Loucy (cell line): ENCODE measurements around the gene AMBRA1.
A peak's percentile ranks its signal among the peaks of the same experiment; 100 is the strongest.

ENCODE experiments used
- H2AFZ ChIP-seq: fragments of 200-600 bp; sonication (generic); 2 replicates; pipeline ENCODE4 v1.6.0; 2016; ENCODE audit warnings: antibody characterized with exemption, mild to moderate bottlenecking, low read length, moderate library complexity
- H3F3A ChIP-seq: fragments of 200-600 bp; 2 replicates; pipeline ENCODE4 v1.6.0; 2016; ENCODE audit warnings: antibody characterized with exemption, low read depth, mild to moderate bottlenecking
- H3K27me3 ChIP-seq: fragments of 200-600 bp; sonication (generic); 2 replicates; pipeline ENCODE4 v1.6.1; 2014; ENCODE audit warnings: low read length, mild to moderate bottlenecking; ENCODE audit not compliant: insufficient read depth, poor library complexity, severe bottlenecking
- H3K36me3 ChIP-seq: fragments of 200-600 bp; sonication (generic); 2 replicates; pipeline ENCODE4 v1.6.1; 2016; ENCODE audit warnings: low read length; ENCODE audit not compliant: insufficient read depth
- H3K4me1 ChIP-seq: fragments of 200-600 bp; sonication (generic); 2 replicates; pipeline ENCODE4 v1.5.1; 2014; ENCODE audit warnings: low read length, mild to moderate bottlenecking; ENCODE audit not compliant: insufficient read depth, poor library complexity, severe bottlenecking
- H3K4me2 ChIP-seq: fragments of 200-600 bp; sonication (generic); 2 replicates; pipeline ENCODE4 v1.6.0; 2014; ENCODE audit warnings: antibody characterized with exemption, low read length, low read depth, mild to moderate bottlenecking; ENCODE audit not compliant: poor library complexity, severe bottlenecking
- H3K4me3 ChIP-seq: fragments of 200-600 bp; sonication (generic); 2 replicates; pipeline ENCODE4 v1.5.1; 2014; ENCODE audit warnings: low read length, mild to moderate bottlenecking, mixed read lengths; ENCODE audit not compliant: poor library complexity, severe bottlenecking
- H3K79me2 ChIP-seq: fragments of 200-600 bp; sonication (generic); 2 replicates; pipeline ENCODE4 v1.6.1; 2014; ENCODE audit warnings: low read length; ENCODE audit not compliant: insufficient read depth
- H3K9ac ChIP-seq: fragments of 200-600 bp; sonication (generic); 2 replicates; pipeline ENCODE4 v1.6.0; 2014; ENCODE audit warnings: mild to moderate bottlenecking, low read depth, low read length, moderate library complexity; ENCODE audit not compliant: poor library complexity, severe bottlenecking
- H3K9me2 ChIP-seq: fragments of 200-600 bp; sonication (generic); replicated peaks from 2 replicates; pipeline ENCODE4 v1.6.1; 2016; ENCODE audit warnings: low read depth, low read length, mixed read lengths
- H3K9me3 ChIP-seq: fragments of 200-600 bp; sonication (generic); 2 replicates; pipeline ENCODE4 v1.6.1; 2014; ENCODE audit warnings: mild to moderate bottlenecking, antibody characterized with exemption, low read length, low read depth; ENCODE audit not compliant: insufficient read depth
- H4K20me1 ChIP-seq: fragments of 200-600 bp; sonication (generic); 2 replicates; pipeline ENCODE4 v1.6.0; 2014; ENCODE audit warnings: antibody characterized with exemption, low read length, mild to moderate bottlenecking; ENCODE audit not compliant: insufficient read depth, poor library complexity, severe bottlenecking
- CTCF ChIP-seq: fragments of 200-600 bp; sonication (generic); conservative IDR thresholded peaks from 2 replicates; pipeline ENCODE4 v1.5.1; 2014; ENCODE audit warnings: mild to moderate bottlenecking, antibody characterized with exemption, low read length
- EZH2phosphoT487 ChIP-seq: fragments of 200-600 bp; IDR thresholded peaks from 2 replicates; pipeline ENCODE4 v1.6.1; 2018; ENCODE audit warnings: antibody characterized with exemption, mild to moderate bottlenecking, moderate library complexity, borderline replicate concordance

Gene AMBRA1

GRCh38 chr11:46348566-46349401 lies 245.0 kb downstream of the AMBRA1 start:
- Histone ChIP-seq H3K4me1 (peaks cover 75% of the 10 kb centered on the region), H4K20me1 (peaks cover 51% of the 10 kb centered on the region)

GRCh38 chr11:46347637-46348311 lies 246.0 kb downstream of the AMBRA1 start:
- H2AFZ ChIP-seq = no peak overlapping the region
- no peak for TF ChIP-seq EZH2phosphoT487
- TF ChIP-seq CTCF = no peak
- no peaks in the 10 kb centered on the region for H3K27me3 ChIP-seq
- H3K4me2 ChIP-seq = peak overlapping the region; percentile 100
- no peaks in the 10 kb centered on the region for H3K9me3 ChIP-seq
- H3K9me2 ChIP-seq = no peaks in the 10 kb centered on the region
- H3K4me3 ChIP-seq = peak overlapping the region; percentile 97
- H3K4me1 ChIP-seq = peaks cover 75% of the 10 kb centered on the region
- peaks cover 42% of the 10 kb centered on the region for H4K20me1 ChIP-seq
- H3K36me3 ChIP-seq = no peaks in the 10 kb centered on the region
- peak overlapping the region; percentile 95 for H3K9ac ChIP-seq
- peaks cover 69% of the 10 kb centered on the region for H3K79me2 ChIP-seq
- H3F3A ChIP-seq = peaks cover 13% of the 10 kb centered on the region

More at GRCh38 chr11:46348566-46349401, 245.0 kb downstream of the AMBRA1 start:
- peak overlapping the region; percentile 97 for H3K4me3 ChIP-seq
- no peaks in the 10 kb centered on the region for H3K27me3 ChIP-seq
- no peaks in the 10 kb centered on the region for H3K9me2 ChIP-seq
- H3K4me2 ChIP-seq = peak overlapping the region; percentile 100
- no peak for TF ChIP-seq CTCF
- TF ChIP-seq EZH2phosphoT487 = no peak
- H3K79me2 ChIP-seq = peaks cover 79% of the 10 kb centered on the region
- peak overlapping the region; percentile 95 for H3K9ac ChIP-seq
- H3K36me3 ChIP-seq = peaks cover 3% of the 10 kb centered on the region; the same call in 1 of the 2 replicates
- no peak overlapping the region for H2AFZ ChIP-seq
- no peaks in the 10 kb centered on the region for H3K9me3 ChIP-seq
- peaks cover 5% of the 10 kb centered on the region for H3F3A ChIP-seq

- 0 out of 2 replicates have a peak within 1 kb of the TSS, but pooled peaks have one; percentile 8 for H2AFZ ChIP-seq
Observed at GRCh38 chr11:46346886-46347636, 246.8 kb downstream of the AMBRA1 start, which contains the start of gene DGKZ. Gene DGKZ (plus strand): TSS chr11:46347463. CDS start chr11:46347660, 197 bp downstream.

More at GRCh38 chr11:46346886-46347636, 246.8 kb downstream of the AMBRA1 start, which contains the start of gene DGKZ:
- Histone ChIP-seq H3K79me2 (peaks cover 62% of the 10 kb centered on the region), H3K9me2 (no peaks in the 10 kb centered on the region), H4K20me1 (peaks cover 36% of the 10 kb centered on the region), H3K4me1 (peaks cover 77% of the 10 kb centered on the region), H3K27me3 (no peaks in the 10 kb centered on the region), H3K4me2 (peak within 1 kb of the TSS; percentile 100), H3F3A (peaks cover 17% of the 10 kb centered on the region), H3K9me3 (no peaks in the 10 kb centered on the region), H3K36me3 (no peaks in the 10 kb centered on the region), H3K9ac (peak within 1 kb of the TSS; percentile 95), H3K4me3 (peak within 1 kb of the TSS; percentile 97)
- TF ChIP-seq CTCF (peak; percentile 54), EZH2phosphoT487 (no peak)
